SU-DHL-6 (cell line): ENCODE results near the gene SUSD6.
A peak's percentile ranks its signal among the peaks of the same experiment; 100 is the strongest.

ENCODE experiments used
- H2AFZ ChIP-seq: fragments of 200-600 bp; sonication (generic); 2 replicates; pipeline ENCODE4 v1.6.1; 2014; ENCODE audit warnings: low read depth, mild to moderate bottlenecking, moderate library complexity, mixed read lengths, antibody characterized with exemption, low read length; ENCODE audit not compliant: severe bottlenecking
- H3F3A ChIP-seq: fragments of 200-600 bp; shearing (Covaris generic); 2 replicates; pipeline ENCODE4 v1.6.0; 2016; ENCODE audit warnings: antibody characterized with exemption, mild to moderate bottlenecking; ENCODE audit not compliant: insufficient read depth
- H3K27ac ChIP-seq: fragments of 200-600 bp; sonication (generic); 2 replicates; pipeline ENCODE4 v1.5.1; 2016; ENCODE audit warnings: low read depth, mild to moderate bottlenecking, low read length, moderate library complexity, mixed read lengths
- H3K27me3 ChIP-seq: fragments of 200-600 bp; sonication (generic), shearing (Covaris generic); 2 replicates; pipeline ENCODE4 v1.6.0; 2014; ENCODE audit warnings: mild to moderate bottlenecking, low read length
- H3K36me3 ChIP-seq: fragments of 200-600 bp; sonication (generic); 2 replicates; pipeline ENCODE4 v1.6.1; 2014; ENCODE audit warnings: mild to moderate bottlenecking, low read length, mixed read lengths
- H3K4me2 ChIP-seq: fragments of 300-600, 200-600 bp; shearing (Covaris generic), sonication (generic); 2 replicates; pipeline ENCODE4 v1.6.0; 2014; ENCODE audit warnings: low read length, low read depth, mild to moderate bottlenecking; ENCODE audit not compliant: poor library complexity, severe bottlenecking
- H3K4me3 ChIP-seq: fragments of 200-600 bp; sonication (generic); 2 replicates; pipeline ENCODE4 v1.5.1; 2014; ENCODE audit warnings: antibody characterized with exemption, low read length, mild to moderate bottlenecking, mixed read lengths; ENCODE audit not compliant: insufficient read depth, poor library complexity, severe bottlenecking
- H3K79me2 ChIP-seq: fragments of 200-600 bp; sonication (generic); 2 replicates; pipeline ENCODE4 v1.6.1; 2014; ENCODE audit warnings: mild to moderate bottlenecking, low read length, moderate library complexity; ENCODE audit not compliant: insufficient read depth
- H3K9ac ChIP-seq: fragments of 200-600 bp; sonication (generic); 2 replicates; pipeline ENCODE4 v1.7.0; 2014; ENCODE audit warnings: mild to moderate bottlenecking, low read length
- H3K9me2 ChIP-seq: fragments of 200-600 bp; sonication (generic); replicated peaks from 2 replicates; pipeline ENCODE4 v1.6.1; 2014; ENCODE audit warnings: low read length; ENCODE audit not compliant: insufficient read depth
- H3K9me3 ChIP-seq: fragments of 200-600 bp; sonication (generic); 2 replicates; pipeline ENCODE4 v1.6.1; 2014; ENCODE audit warnings: low read length, mixed read lengths; ENCODE audit not compliant: insufficient read depth
- H4K20me1 ChIP-seq: fragments of 200-600 bp; sonication (generic); 2 replicates; pipeline ENCODE4 v1.6.1; 2014; ENCODE audit warnings: low read depth, mild to moderate bottlenecking, antibody characterized with exemption, low read length, moderate library complexity, mixed read lengths
- CTCF ChIP-seq: fragments of 200-600 bp; sonication (generic); IDR thresholded peaks from one replicate; pipeline ENCODE4 v1.5.1; 2017; ENCODE audit warnings: antibody characterized with exemption, mild to moderate bottlenecking, low read length, moderate library complexity; ENCODE audit not compliant: insufficient read depth, poor library complexity, severe bottlenecking
- EZH2phosphoT487 ChIP-seq: fragments of 200-600 bp; sonication (generic), shearing (Covaris generic); conservative IDR thresholded peaks from 2 replicates; pipeline ENCODE4 v1.6.1; 2018; ENCODE audit warnings: mild to moderate bottlenecking, antibody characterized with exemption, low read length, moderate library complexity, mixed read lengths

SUSD6 gene

GRCh38 chr14:69684461-69685217 is 73.2 kb downstream of the SUSD6 start:
- H3K4me3 ChIP-seq = no peak overlapping the region
- H3K4me2 ChIP-seq = no peak overlapping the region
- H2AFZ ChIP-seq = no peak overlapping the region
- H3K9ac ChIP-seq = no peak overlapping the region
- peaks cover 99% of the 10 kb centered on the region for H3K79me2 ChIP-seq
- no peaks in the 10 kb centered on the region for H3K9me2 ChIP-seq
- H3K9me3 ChIP-seq = no peaks in the 10 kb centered on the region
- H3K27ac ChIP-seq = 0 out of 2 replicates have a peak overlapping the region, but pooled peaks have one; percentile 10
- peaks cover 11% of the 10 kb centered on the region; the same call in 1 of the 2 replicates for H4K20me1 ChIP-seq
- no peaks in the 10 kb centered on the region for H3K27me3 ChIP-seq
- TF ChIP-seq EZH2phosphoT487 = no peak
- no peak for TF ChIP-seq CTCF
- no peaks in the 10 kb centered on the region for H3K36me3 ChIP-seq
- H3F3A ChIP-seq = no peaks in the 10 kb centered on the region

DNA sequence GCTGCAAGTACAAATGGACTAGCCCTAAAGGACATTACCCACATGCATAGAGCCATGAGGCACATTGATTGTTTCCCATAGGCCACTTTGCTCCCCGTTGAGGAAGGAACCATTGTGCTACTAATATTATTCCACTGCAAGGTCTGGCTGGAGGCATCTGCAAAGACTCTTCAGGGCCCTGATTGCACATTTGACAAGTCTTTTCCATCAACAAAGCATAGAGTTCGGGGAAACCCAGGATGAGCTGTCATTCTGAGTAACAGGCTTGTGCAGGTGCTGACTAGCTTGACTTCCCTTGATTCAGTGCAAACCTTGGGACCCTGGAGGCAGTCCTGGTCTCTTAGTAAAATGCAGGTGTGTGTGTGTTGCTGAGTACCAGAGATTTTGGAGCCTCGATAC is 73.8 kb downstream of the SUSD6 start:
- no peaks in the 10 kb centered on the region for H3K9me2 ChIP-seq
- peaks cover 11% of the 10 kb centered on the region; the same call in 1 of the 2 replicates for H4K20me1 ChIP-seq
- H3K9ac ChIP-seq = no peak overlapping the region
- H3K36me3 ChIP-seq = no peaks in the 10 kb centered on the region
- no peak overlapping the region for H3K4me3 ChIP-seq
- H3K9me3 ChIP-seq = no peaks in the 10 kb centered on the region
- H3K79me2 ChIP-seq = peaks cover 99% of the 10 kb centered on the region
- H3F3A ChIP-seq = no peaks in the 10 kb centered on the region
- H2AFZ ChIP-seq = no peak overlapping the region
- H3K27ac ChIP-seq = 0 out of 2 replicates have a peak overlapping the region, but pooled peaks have one; percentile 10
- no peaks in the 10 kb centered on the region for H3K27me3 ChIP-seq
- TF ChIP-seq EZH2phosphoT487 (no peak), CTCF (no peak)
- H3K4me2 ChIP-seq = no peak overlapping the region

- H3K27me3 ChIP-seq = no peaks in the 10 kb centered on the region
- H3K9me2 ChIP-seq = no peaks in the 10 kb centered on the region
- H4K20me1 ChIP-seq = peaks cover 11% of the 10 kb centered on the region; the same call in 1 of the 2 replicates
- H2AFZ ChIP-seq = no peak overlapping the region
- no peaks in the 10 kb centered on the region for H3K36me3 ChIP-seq
- no peak overlapping the region for H3K27ac ChIP-seq
- no peak for TF ChIP-seq CTCF
- no peak for TF ChIP-seq EZH2phosphoT487
- H3K4me2 ChIP-seq = no peak overlapping the region
- no peaks in the 10 kb centered on the region for H3F3A ChIP-seq
- H3K9me3 ChIP-seq = no peaks in the 10 kb centered on the region
- no peak overlapping the region for H3K4me3 ChIP-seq
- H3K79me2 ChIP-seq = peaks cover 99% of the 10 kb centered on the region
- no peak overlapping the region for H3K9ac ChIP-seq
Observed at GRCh38 chr14:69685716-69686115, 74.3 kb downstream of the SUSD6 start.
